PC-9 (cell line): Measurements from ENCODE around the gene FKBP6. TPM values are rescaled to one million over a fixed set of nuclear protein-coding genes. Genes with fewer than 3 reads are reported as not detected.

Experiments
- BruUV-seq: library from RNA; stranded (reverse); fragments of 400-500 nt; replicated peaks from 2 replicates; lab custom pipeline; 2021; lab: Mats Ljungman, UMichigan
- CTCF ChIA-PET: fragments of 300-600 bp; sonication (Branson Sonifier 250); formaldehyde crosslinking; loops from one replicate; lab custom pipeline; 2022; ENCODE audit warnings: antibody characterized with exemption; lab: Charles Lee
- POLR2A ChIA-PET: fragments of 300-600 bp; sonication (Branson Sonifier 250); formaldehyde crosslinking; loops from one replicate; lab custom pipeline; 2022; ENCODE audit warnings: antibody characterized with exemption; ENCODE audit not compliant: unreplicated experiment; lab: Charles Lee
- DNase-seq, 2 experiments: peaks; one replicate each; pipeline versions ENCODE4 v3.0.0 to v3.0.0-alpha.2; 2015 to 2022; ENCODE audit warnings: mixed read lengths in 1 of 2
- H2AFZ ChIP-seq: fragments of 200-600 bp; sonication (generic); 2 replicates; pipeline ENCODE4 v1.8.1; 2017; ENCODE audit warnings: antibody characterized with exemption
- H3F3A ChIP-seq: fragments of 200-600 bp; sonication (generic); 2 replicates; pipeline ENCODE4 v1.8.1; 2017; ENCODE audit warnings: antibody characterized with exemption, mild to moderate bottlenecking, low read depth; ENCODE audit not compliant: insufficient read depth
- H3K27ac ChIP-seq: fragments of 200-600 bp; sonication (generic); 2 replicates; pipeline ENCODE4 v1.6.1; 2016; ENCODE audit warnings: mixed run types
- H3K27me3 ChIP-seq: fragments of 200-600 bp; sonication (generic); 2 replicates; pipeline ENCODE4 v1.6.1; 2016; ENCODE audit warnings: low read depth, mixed run types; ENCODE audit not compliant: insufficient read depth
- H3K36me3 ChIP-seq: fragments of 200-600 bp; sonication (generic); 2 replicates; pipeline ENCODE4 v1.6.1; 2016; ENCODE audit warnings: low read depth, mixed run types
- H3K4me1 ChIP-seq: fragments of 200-600 bp; sonication (generic); replicated peaks from 2 replicates; pipeline ENCODE4 v1.6.1; 2016; ENCODE audit warnings: mixed run types; ENCODE audit not compliant: insufficient read depth
- H3K4me2 ChIP-seq: fragments of 200-600 bp; sonication (generic); 2 replicates; pipeline ENCODE4 v1.6.1; 2017; ENCODE audit warnings: mixed run types
- H3K4me3 ChIP-seq: fragments of 200-600 bp; sonication (generic); 2 replicates; pipeline ENCODE4 v1.6.1; 2016; ENCODE audit warnings: mixed run types
- H3K79me2 ChIP-seq: fragments of 200-600 bp; sonication (generic); 2 replicates; pipeline ENCODE4 v1.6.1; 2017; ENCODE audit warnings: low read depth, mixed run types
- H3K9me2 ChIP-seq: fragments of 200-600 bp; sonication (generic); 2 replicates; pipeline ENCODE4 v1.8.1; 2017; ENCODE audit warnings: mild to moderate bottlenecking; ENCODE audit not compliant: insufficient read depth
- H3K9me3 ChIP-seq: fragments of 200-600 bp; sonication (generic); 2 replicates; pipeline ENCODE4 v1.8.1; 2016; ENCODE audit warnings: low read depth; ENCODE audit not compliant: insufficient read depth
- H4K20me1 ChIP-seq: fragments of 200-600 bp; sonication (generic); 2 replicates; pipeline ENCODE4 v1.8.1; 2017; ENCODE audit not compliant: insufficient read depth
- CTCF ChIP-seq: fragments of 200-600 bp; sonication (generic); conservative IDR thresholded peaks from 2 replicates; pipeline ENCODE4 v1.6.1; 2017; ENCODE audit warnings: mixed run types, antibody characterized with exemption, mild to moderate bottlenecking, moderate library complexity
- EZH2 ChIP-seq: fragments of 200-600 bp; sonication (generic); IDR thresholded peaks from 2 replicates; pipeline ENCODE4 v1.8.0; 2017; ENCODE audit warnings: antibody characterized with exemption, low read depth
- intact Hi-C: fragments of 100-400 bp; cut with micrococcal nuclease; formaldehyde crosslinking; loops from one replicate; pipeline ENCODE4 v1.10.0; 2022; ENCODE audit not compliant: unreplicated experiment
- total RNA-seq: library from RNA; stranded (reverse); gene quantifications from 2 replicates; pipeline ENCODE4 v1.2.3, GENCODE V29; 2021

FKBP6 gene
- total RNA-seq, 1 experiment from 2014 or later, result not detected

DNA sequence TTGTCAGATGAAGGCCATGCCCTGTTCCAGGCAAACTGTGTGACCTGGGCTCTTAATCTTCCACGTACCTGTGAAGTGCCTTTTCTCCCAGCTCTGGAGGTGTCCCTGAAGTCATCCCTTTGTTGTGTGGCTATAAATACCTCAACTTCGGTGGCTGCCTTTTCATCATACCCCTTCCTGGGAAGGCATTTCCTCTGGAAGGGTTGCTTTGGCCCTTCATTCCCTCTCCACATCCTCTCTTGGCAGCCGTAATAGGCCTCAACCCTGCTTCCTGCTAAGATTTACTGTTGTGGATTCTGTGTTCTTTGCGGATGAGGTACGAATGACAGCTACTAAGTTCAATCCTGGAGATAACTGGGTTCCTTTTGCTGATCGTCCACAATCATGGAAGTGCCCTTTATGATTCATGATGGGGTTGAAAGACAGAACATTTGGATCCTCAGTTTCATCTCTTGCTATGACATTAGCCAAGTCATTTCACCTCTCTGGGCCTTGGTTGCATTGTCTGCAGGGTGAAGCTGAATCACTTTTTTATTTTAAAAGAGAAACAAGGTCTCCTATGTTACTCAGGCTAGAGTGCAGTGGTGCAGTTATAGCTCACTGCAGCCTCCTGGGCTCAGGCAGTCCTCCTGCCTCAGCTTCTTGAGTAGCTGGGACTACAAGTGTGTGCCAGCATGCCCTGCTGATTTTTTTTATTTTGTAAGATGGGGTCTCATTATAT lies 23.6 kb downstream of the FKBP6 start:
- H3K36me3 ChIP-seq, result no peaks in the 10 kb centered on the region
- TF ChIP-seq EZH2 (no peak), CTCF (no peak)
- no TSS peak for BruUV-seq
- intact Hi-C loops, result no loop called here
- H3F3A ChIP-seq, result no peaks in the 10 kb centered on the region
- H3K9me2 ChIP-seq, result no peaks in the 10 kb centered on the region
- CTCF ChIA-PET, result no interaction called here
- H3K27me3 ChIP-seq, result no peaks in the 10 kb centered on the region
- POLR2A ChIA-PET, result no interaction called here
- no peaks in the 10 kb centered on the region for H3K79me2 ChIP-seq
- no peak overlapping the region for H3K4me2 ChIP-seq
- H2AFZ ChIP-seq, result no peak overlapping the region
- no peaks in the 10 kb centered on the region for H3K4me1 ChIP-seq
- no peaks in the 10 kb centered on the region for H4K20me1 ChIP-seq
- H3K4me3 ChIP-seq, result no peak overlapping the region
- no peak overlapping the region for H3K27ac ChIP-seq
- no peak for DNase-seq
- no peaks in the 10 kb centered on the region for H3K9me3 ChIP-seq

DNA sequence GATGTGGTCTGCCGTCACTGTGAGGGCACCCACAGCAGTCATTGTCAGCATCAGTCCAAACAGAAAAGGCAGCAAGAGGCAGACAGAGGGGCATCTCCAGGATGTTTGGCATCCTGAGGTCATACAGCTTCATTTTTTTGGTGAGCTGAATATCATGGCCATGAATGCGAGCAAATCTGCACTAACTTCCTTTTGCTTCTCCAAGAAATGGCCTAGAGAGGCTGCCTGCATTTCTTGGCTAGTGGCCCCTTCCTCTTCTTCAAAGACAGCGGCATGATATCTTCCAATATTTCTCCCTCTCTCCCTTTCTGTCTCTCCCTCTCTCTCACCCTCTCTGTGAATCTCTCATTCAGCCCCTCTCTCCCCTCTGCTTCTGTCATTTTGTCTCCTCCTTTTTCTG lies 24.8 kb downstream of the FKBP6 start:
- no peak overlapping the region for H3K27ac ChIP-seq
- DNase-seq, result no peak
- no peaks in the 10 kb centered on the region for H4K20me1 ChIP-seq
- TF ChIP-seq EZH2 (no peak), CTCF (no peak)
- no peaks in the 10 kb centered on the region for H3K9me2 ChIP-seq
- BruUV-seq, result no TSS peak
- H3F3A ChIP-seq, result peaks cover 1% of the 10 kb centered on the region; the same call in 1 of the 2 replicates
- peaks cover 4% of the 10 kb centered on the region for H3K4me1 ChIP-seq
- POLR2A ChIA-PET, result interaction anchor here (0.5 kb wide), 1 partner anchor 47 kb away, joined by 4 read pairs; no protein-coding TSS in a partner anchor
- no peak overlapping the region for H2AFZ ChIP-seq
- H3K79me2 ChIP-seq, result no peaks in the 10 kb centered on the region
- H3K4me2 ChIP-seq, result no peak overlapping the region
- no peak overlapping the region for H3K4me3 ChIP-seq
- H3K27me3 ChIP-seq, result no peaks in the 10 kb centered on the region
- CTCF ChIA-PET, result no interaction called here
- no peaks in the 10 kb centered on the region for H3K9me3 ChIP-seq
- no peaks in the 10 kb centered on the region for H3K36me3 ChIP-seq
- intact Hi-C loops, result no loop called here

DNA sequence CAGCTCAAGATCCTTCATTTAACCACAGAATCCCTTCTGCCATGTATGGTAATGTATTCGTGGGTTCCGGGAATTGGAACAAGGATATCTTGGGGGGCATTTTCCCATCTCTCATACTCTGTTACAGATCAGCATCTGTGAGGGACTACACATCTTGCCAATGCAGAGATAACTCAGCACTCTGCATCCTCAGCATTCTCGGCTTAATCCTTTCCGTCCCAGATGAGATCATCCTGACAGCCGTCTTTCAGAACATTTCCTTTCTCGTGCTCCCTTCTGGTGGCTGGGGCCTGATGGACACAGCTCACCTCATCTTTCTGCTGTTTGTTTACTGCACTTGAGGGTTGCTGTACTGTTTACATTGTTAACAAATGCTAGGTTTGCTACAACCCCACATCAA lies 25.3 kb downstream of the FKBP6 start:
- no peak overlapping the region for H3K4me2 ChIP-seq
- no peak for DNase-seq
- intact Hi-C loops, result no loop called here
- no peak overlapping the region for H2AFZ ChIP-seq
- no peaks in the 10 kb centered on the region for H3K27me3 ChIP-seq
- H3F3A ChIP-seq, result peaks cover 6% of the 10 kb centered on the region; the same call in 1 of the 2 replicates
- no peak overlapping the region for H3K4me3 ChIP-seq
- peaks cover 9% of the 10 kb centered on the region for H3K4me1 ChIP-seq
- no peaks in the 10 kb centered on the region for H3K9me3 ChIP-seq
- no peaks in the 10 kb centered on the region for H3K36me3 ChIP-seq
- H3K79me2 ChIP-seq, result no peaks in the 10 kb centered on the region
- CTCF ChIA-PET, result interaction anchor here (0.7 kb wide), 1 partner anchor 51 kb away, joined by 11 read pairs; no protein-coding TSS in a partner anchor
- no TSS peak for BruUV-seq
- no peak overlapping the region for H3K27ac ChIP-seq
- TF ChIP-seq EZH2, result no peak
- no peak for TF ChIP-seq CTCF
- no peaks in the 10 kb centered on the region for H4K20me1 ChIP-seq
- H3K9me2 ChIP-seq, result no peaks in the 10 kb centered on the region
- POLR2A ChIA-PET, result no interaction called here
